HFF-Myc (cell line): Measurements from ENCODE around the gene PLIN4.

Experiments used
- DNase-seq: peaks from one replicate; pipeline ENCODE4 v3.0.0-alpha.2; 2011; ENCODE audit warnings: low read depth; ENCODE audit errors: extremely low read depth
- H3K4me3 ChIP-seq: replicated peaks from 2 replicates; pipeline ENCODE4 v1.5.1; 2011; ENCODE audit warnings: low read depth, mild to moderate bottlenecking, control low read depth, low read length
- TF ChIP-seq, protein P1 (sequence below): IDR thresholded peaks from 2 replicates; pipeline ENCODE4 v1.5.1; 2012; ENCODE audit warnings: mild to moderate bottlenecking, low read depth, low read length, control low read depth; ENCODE audit errors: missing control alignments

The PLIN4 gene

DNA sequence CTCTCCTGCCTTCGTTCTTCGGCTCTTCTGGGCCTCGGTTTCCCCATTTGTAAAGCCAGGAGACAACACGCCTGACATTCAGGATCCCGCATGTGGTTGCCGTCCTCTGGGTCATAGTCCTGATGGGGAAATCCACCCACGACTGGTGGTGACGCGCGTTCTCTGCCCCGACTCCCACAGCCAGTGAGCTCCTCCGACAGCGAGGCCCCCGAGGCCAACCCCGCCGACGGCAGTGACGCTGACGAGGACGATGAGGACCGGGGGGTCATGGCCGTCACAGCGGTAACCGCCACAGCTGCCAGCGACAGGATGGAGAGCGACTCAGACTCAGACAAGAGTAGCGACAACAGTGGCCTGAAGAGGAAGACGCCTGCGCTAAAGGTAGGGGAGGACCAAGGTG is 29.8 kb downstream of the PLIN4 start:
- H3K4me3 ChIP-seq = no peak overlapping the region
- DNase-seq = no peak
- TF ChIP-seq, protein P1, sequence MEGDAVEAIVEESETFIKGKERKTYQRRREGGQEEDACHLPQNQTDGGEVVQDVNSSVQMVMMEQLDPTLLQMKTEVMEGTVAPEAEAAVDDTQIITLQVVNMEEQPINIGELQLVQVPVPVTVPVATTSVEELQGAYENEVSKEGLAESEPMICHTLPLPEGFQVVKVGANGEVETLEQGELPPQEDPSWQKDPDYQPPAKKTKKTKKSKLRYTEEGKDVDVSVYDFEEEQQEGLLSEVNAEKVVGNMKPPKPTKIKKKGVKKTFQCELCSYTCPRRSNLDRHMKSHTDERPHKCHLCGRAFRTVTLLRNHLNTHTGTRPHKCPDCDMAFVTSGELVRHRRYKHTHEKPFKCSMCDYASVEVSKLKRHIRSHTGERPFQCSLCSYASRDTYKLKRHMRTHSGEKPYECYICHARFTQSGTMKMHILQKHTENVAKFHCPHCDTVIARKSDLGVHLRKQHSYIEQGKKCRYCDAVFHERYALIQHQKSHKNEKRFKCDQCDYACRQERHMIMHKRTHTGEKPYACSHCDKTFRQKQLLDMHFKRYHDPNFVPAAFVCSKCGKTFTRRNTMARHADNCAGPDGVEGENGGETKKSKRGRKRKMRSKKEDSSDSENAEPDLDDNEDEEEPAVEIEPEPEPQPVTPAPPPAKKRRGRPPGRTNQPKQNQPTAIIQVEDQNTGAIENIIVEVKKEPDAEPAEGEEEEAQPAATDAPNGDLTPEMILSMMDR = no peak

DNA sequence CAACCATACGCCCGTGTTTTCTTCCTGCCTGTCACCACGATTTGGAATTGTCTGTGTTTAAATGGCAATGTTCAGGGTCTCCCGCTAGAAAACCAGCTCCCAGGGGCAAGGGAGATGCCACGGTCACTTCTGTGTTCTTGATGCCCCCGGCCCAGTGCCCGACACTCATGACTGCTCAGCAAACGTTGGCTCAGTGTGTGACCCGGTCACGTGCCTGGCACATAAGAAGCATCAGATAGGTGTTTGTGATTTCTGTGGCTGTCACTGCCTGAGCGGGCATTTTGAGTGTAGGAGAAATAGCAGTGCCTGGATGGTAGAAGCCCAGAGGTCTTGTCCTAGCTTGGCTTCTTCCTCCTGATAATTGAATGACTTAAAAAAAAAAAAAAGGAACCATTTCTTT is 30.7 kb downstream of the PLIN4 start:
- DNase-seq = no peak
- TF ChIP-seq, protein P1 = no peak
- no peak overlapping the region for H3K4me3 ChIP-seq

DNA sequence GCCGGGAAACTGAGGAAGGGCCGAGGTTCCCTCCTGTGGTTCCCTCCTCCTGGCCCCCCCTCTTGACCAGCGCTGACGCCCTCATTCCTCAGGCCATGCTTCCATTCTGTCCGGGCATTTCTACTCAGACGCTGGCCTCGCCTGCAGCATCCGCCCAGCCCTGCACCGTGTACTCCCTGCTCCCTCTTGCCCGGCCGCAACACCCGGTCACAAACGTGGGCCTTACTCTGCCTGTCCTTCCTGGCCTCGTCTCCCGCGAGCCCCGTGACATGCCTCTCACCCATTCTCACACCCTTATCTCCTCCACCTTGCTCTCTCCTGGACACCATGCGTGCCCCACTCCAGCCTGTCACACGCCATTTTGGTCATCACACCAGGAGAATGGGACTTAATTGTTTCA is 34.9 kb downstream of the PLIN4 start:
- TF ChIP-seq, protein P1 = no peak
- H3K4me3 ChIP-seq = no peak overlapping the region
- no peak for DNase-seq

DNA sequence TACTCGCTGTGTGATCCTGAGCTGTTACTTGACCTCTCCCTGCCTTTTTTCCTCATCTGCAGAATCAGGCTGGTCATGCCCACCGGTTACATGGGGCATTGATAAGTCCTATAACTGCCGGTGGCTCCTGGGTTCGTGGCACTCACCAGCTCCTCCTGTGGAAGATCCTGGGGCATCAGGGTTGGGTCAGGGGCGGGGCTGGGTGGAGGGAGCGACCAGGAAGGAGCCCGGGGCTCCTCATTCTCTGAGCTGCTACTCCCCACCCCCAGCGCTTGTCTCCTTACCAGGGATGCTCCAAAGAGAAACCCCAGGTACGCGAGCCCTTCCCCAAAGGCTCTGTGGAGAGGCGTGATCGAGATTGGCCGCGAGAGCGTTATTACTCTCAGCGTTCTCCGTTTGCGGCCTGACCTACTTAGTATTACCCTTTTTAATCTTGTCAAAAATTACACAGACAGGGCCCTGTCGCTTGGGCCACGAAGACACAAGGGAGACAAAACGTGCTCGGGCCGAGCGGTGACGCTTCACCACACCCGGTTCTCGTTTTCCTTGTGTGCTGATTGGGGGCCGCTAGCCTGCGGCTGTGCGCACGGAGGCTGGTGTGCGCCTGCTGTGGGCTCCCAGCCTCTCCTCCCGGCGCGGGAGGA is 35.4 kb downstream of the PLIN4 start:
- TF ChIP-seq, protein P1 = no peak
- H3K4me3 ChIP-seq = no peak overlapping the region
- no peak for DNase-seq

DNA sequence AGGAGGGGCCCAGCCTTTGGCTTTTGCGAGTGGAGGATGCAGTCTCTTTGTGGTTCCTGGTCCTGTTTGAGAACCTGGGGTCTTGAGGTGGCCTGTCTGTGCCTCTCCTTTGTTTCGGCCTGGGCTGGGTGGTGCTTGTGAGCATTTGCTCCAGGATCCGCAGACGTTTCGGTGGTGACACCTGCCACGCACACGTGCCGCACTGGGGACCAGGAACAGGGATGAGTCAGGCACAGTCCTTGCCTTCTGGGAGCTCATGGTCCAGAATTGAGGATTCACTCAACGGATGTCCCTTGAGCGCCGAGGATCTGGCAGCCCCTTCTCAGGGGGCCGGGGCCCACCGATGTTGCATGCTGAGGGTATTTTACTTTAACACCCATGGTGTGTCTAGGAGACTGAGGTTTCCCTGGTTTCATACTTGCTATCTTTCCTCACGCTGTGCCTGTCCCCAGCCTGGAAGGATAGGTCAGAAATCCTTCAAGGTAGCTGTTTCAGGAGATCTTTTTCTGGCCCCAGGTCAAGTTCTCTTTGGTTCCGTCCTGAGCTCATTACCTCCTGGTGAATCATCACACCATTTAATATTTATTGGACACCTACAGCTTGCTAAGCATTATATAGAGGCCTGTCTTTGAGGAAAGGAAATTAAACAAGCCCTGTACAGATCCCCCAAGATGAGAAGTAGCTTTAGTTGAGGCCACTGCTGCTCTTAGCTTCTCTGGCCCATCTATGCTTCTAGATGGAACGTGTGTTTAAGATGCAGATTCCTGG is 41.1 kb downstream of the PLIN4 start:
- TF ChIP-seq, protein P1 = no peak
- DNase-seq = no peak

DNA sequence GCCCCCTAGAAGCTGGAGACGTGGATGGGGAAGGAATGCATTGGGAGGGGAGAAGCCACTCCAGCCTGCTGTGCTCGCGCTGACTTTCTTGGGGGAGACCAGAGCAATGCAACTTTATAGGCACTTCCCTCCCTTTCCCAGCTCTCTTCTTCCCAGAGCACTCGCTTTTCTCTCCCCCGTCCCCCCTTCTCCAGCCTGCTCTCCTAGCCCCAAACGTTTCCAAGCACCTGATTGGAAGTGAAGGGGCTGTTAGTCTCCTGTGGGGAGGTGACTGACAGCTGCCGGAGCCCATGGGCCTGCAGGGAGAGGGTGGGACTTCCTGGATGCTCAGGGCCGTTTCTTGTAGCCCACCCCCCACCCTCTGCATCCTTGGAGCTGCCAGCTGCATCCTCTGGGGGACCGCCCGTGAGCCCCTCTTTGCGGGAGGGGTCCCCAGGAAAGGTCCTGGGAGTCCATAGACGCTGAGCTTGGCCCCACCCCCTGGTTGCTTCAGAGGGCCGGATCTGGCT is 43.7 kb downstream of the PLIN4 start:
- no peak for DNase-seq
- H3K4me3 ChIP-seq = peak overlapping the region; percentile 91
- TF ChIP-seq, protein P1 = no peak

More for the DNA sequence above, 41.1 kb downstream of the PLIN4 start:
- no peak overlapping the region for H3K4me3 ChIP-seq
